AG10803 (cell line): ENCODE results near the gene LYZL6.
A peak's percentile ranks its signal among the peaks of the same experiment; 100 is the strongest.

Experiments
- DNase-seq: peaks from one replicate; pipeline ENCODE4 v3.0.0; 2010; ENCODE audit warnings: low read depth
- H3K4me3 ChIP-seq: 2 replicates; pipeline ENCODE4 v1.5.1; 2011; ENCODE audit warnings: mild to moderate bottlenecking, low read length, control low read depth
- CTCF ChIP-seq: conservative IDR thresholded peaks from 2 replicates; pipeline ENCODE4 v1.5.1; 2011; ENCODE audit warnings: mild to moderate bottlenecking, low read length, control low read depth, inconsistent platforms

LYZL6 gene

GRCh38 chr17:35969558-35970380, 26.3 kb upstream of the LYZL6 start:
- no peak overlapping the region for H3K4me3 ChIP-seq
- peak; percentile 68 for DNase-seq
- peak; percentile 81 for TF ChIP-seq CTCF

- H3K4me3 ChIP-seq, result no peak overlapping the region
These were observed 25.1 kb upstream of the LYZL6 start for GRCh38 chr17:35968520-35969054.

GRCh38 chr17:35965272-35965671, 21.8 kb upstream of the LYZL6 start:
- no peak for DNase-seq
- H3K4me3 ChIP-seq, result no peak overlapping the region

More at GRCh38 chr17:35968520-35969054, 25.1 kb upstream of the LYZL6 start:
- no peak for DNase-seq
- TF ChIP-seq CTCF, result no peak

GRCh38 chr17:35963663-35964062, 20.1 kb upstream of the LYZL6 start:
- TF ChIP-seq CTCF, result no peak
- no peak overlapping the region for H3K4me3 ChIP-seq
- DNase-seq, result no peak

More at GRCh38 chr17:35965272-35965671, 21.8 kb upstream of the LYZL6 start:
- no peak for TF ChIP-seq CTCF

- DNase-seq, result no peak
- no peak overlapping the region for H3K4me3 ChIP-seq
- no peak for TF ChIP-seq CTCF
These were observed 10.2 kb upstream of the LYZL6 start for GRCh38 chr17:35953720-35954119.

GRCh38 chr17:35949401-35949800, 5.9 kb upstream of the LYZL6 start:
- H3K4me3 ChIP-seq, result no peak overlapping the region
- DNase-seq, result no peak
- TF ChIP-seq CTCF, result no peak

GRCh38 chr17:35948092-35948491, 4.6 kb upstream of the LYZL6 start:
- H3K4me3 ChIP-seq, result no peak overlapping the region
- no peak for TF ChIP-seq CTCF
- DNase-seq, result no peak
